NCI-H2081 treated with DMSO at 0.1 percent for 48 hours (cell line): ENCODE measurements around the gene SH3TC1.

Experiments
- DNase-seq: peaks from one replicate; lab custom pipeline; 2025; lab: John Stamatoyannopoulos, UW

Gene SH3TC1

DNA sequence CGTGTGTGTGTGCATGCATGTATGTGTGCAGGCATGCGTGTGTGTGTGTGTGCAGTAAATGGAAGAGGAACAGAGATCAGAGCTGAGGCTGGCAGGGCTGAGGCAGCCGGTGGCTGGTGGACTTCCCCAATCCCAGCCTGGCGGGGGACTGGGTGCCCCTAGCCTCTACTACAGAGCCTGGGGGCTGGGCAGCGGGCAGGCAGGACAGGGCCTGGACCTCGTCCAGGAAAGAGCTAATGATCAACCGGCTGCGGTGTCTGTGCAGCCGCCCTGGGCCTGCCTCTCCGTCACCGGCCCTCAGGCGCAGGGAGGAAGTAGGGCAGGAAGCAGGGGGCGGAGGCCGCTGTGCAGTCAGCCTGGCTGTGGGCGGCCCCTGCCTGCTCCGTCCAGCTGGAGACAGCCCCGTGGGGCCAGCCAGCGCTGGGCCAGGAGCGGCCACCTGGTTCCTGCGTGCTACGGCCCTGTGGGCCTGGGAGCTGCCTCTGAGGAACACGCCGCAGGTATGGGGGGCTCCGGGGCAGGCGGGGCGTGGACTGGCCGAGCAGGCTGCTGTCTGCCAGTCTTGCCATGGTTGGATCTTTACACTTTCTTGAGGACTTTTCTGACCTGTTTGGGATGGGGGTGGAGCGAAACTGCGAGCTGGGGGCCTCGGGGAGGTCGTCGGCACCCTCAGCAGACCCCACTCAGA is at the start of gene SH3TC1:
Gene SH3TC1, plus strand, starts transcription at position 385 of the 688 bp plus-strand sequence. CDS start 5,905 bp downstream, outside the sequence.
- DNase-seq = no peak

DNA sequence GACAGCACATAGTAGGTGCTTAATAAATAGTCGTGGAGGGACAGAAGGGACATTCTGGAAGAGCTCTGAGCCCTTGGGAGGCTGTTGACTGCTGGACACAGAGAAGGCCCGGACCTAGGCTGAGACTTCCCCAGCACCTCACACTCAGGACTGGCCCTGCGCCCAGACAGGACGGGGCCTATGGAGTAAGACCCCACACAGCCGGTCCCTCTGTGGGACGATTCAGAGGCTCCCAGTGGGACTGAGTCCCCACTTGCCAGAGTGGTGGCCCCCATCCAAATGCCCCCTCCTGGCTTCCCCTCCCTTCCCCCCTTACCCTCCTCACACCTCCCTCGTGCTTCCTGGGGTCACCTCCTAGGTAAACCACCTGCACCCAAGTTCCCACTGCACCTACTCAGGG is 49.4 kb upstream of the SH3TC1 start:
- no peak for DNase-seq

DNA sequence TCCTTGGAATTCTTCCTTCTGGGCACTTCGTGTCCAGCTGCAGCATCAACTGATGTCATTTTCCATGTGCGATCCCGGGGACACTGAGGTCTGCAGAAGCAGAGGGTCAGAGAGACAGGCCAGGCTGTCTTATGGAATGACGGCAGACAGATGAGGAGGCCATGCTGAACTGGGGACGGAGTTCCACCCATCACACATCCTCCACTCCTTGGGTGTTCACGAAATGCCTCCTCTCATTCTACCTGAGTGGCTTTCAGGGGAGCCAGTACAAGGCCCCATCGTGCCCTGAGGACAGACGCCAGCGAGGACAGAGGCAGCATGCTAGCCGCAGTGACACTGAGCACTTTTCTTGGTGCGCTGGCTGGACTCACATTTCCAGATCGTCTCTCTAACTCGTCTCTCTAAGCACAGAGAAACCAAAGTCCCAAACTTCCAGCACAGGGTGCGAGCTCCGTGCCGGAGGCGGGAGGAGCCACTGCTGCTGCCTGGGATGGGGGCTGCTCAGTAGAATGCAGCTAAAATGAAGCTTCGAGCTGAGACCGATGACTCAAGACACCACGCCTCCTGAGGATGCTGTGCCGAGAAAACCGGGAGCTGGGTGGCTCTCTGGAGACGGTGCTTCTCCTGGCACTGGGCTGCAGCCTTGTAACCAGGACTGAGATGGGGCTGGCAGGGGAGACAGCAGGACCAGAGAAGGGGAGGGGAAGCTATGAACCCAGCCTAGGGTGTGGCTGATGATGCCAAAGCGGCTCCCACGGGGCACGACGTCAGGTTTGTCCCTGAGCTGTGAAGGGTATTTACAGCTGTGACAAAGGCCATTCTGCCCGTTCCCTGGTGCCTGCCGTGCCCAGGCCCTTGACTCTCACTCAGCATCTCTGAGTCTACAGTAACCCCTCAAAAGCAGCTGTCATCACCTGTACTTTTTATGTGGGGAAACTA is 48.7 kb upstream of the SH3TC1 start:
- DNase-seq = no peak

DNA sequence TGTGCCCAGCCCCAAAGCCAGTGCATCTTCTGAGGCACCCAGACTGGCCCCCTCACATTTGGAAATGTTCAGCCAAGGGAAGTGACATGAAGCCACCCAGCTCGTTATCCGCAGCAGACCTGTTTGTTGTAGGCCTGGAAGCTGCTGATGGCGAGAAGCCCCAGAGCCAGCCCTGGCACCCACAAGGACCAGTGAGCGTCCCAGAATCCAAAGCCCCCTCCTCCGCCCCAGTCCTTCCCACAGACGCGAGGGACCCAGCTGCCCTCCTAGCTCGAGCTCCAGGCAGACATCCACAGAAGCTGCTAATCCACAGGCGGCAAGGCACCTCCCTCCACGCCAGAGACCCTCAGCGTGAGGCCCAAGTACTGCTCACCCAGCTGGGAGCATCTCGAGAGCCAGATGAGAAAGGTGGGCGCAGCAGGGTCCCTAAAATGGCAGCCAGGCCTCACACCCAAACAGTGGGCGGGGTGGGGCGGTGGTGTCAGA is 47.9 kb upstream of the SH3TC1 start:
- no peak for DNase-seq

GRCh38 chr4:8152090-8152864 is 46.8 kb upstream of the SH3TC1 start:
- no peak for DNase-seq

DNA sequence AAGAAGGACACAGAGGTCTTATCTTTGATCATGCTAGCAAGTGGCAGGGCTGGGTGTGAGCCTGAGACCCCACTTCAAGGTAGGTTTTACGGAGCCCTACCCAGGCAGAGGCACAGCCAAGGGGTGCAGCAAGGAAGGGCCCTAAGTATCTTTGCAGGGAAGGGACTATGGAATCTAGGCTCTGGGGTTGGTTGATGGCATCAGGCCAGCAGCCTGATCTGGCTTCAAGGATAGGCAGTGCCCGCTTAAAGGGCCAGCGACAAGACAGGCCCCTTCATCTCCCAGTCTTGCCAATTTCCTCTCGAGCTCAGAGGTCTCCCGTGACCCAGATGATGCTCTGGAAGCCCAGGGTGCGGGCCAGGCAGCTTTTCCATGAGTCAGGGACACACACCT is 46.2 kb upstream of the SH3TC1 start:
- DNase-seq = no peak

GRCh38 chr4:8153441-8153840 is 45.6 kb upstream of the SH3TC1 start:
- no peak for DNase-seq

DNA sequence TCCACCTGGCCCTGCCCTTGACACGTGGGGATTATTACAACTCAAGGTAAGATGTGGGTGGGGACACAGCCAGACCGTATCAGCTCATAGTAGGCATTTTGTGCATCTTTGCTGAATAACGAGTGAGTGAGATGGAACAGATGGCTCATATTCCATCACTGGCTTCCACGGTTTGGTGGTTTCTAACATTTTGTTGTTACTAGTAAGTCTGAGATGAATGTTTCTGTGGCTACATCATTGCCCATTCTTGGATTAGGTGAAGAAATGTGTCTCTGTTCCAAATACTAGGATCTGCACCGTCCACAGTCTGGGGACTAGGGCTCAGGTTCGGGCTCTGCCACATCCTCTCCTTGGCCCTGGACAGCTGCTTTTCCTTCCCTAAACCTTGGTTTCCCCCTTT is 44.0 kb upstream of the SH3TC1 start:
- no peak for DNase-seq

GRCh38 chr4:8155660-8156421 is 43.2 kb upstream of the SH3TC1 start:
- DNase-seq = no peak

DNA sequence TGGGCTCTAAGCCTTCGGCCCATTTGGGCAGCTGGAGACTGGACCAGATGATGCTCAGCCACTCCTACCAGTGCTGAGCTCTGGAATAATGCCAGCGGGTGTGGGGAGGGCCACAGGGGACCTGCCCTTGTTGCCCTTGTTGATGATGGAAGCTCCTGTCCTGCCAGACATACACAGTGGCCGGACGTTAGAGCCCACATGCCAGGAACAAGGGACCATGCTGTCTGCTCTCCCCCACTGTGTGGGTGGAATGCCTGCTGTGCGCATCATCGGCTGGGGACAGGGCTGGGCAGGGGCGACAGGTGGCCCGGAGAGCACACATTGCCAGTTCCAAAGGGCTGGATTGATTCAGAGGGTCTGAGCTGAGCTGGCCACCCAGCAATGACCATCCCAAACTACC is 42.5 kb upstream of the SH3TC1 start:
- DNase-seq = no peak

- DNase-seq = no peak
These were observed 41.6 kb upstream of the SH3TC1 start for GRCh38 chr4:8157496-8157895.

- no peak for DNase-seq
These were observed 41.0 kb upstream of the SH3TC1 start for GRCh38 chr4:8157944-8158709.

DNA sequence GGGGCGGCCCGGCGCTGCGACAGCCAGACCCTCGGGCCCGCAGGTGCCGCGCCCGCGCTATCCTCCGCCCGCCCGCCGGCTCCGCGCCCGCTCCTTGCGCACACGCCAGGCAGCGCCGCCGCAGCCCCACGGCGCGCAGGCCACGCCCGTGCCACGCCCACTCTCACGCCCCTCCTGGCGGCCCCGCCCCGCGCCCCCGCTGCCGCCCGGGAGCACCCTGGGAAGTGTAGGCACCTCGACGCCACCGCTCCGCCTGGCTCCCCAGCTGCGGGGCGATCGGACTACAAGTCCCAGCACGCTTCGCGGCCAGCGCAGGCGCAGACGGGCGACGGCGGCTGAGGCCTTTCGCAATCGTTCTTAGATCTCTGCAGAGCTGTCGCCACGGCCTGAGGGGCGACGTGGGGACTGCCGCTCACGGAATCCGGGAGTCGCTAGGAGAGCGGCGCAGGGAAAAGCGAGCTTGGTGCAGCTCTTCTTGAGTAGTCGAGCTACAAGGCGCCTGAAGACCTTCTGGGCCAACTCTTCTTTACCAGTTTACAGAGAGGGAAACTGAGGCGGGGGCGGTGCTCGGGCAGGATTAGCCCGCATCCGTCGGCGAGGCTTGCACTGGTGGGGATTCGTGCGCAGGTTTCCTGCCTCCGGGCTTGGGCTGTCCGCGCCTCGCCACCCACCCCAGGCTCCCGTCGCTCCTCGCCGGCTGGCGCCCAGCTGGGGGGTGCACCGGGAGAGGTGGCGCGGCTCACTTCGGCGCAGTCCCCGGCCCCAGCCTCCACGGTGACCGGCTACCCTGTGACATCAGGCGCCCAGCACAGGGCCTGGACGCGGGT is 40.2 kb upstream of the SH3TC1 start, which contains the start of gene ABLIM2:
Gene ABLIM2, minus strand, starts transcription at position 104 of the 827 bp plus-strand sequence. CDS start 124 bp downstream, outside the sequence.
- DNase-seq = peak; percentile 93

DNA sequence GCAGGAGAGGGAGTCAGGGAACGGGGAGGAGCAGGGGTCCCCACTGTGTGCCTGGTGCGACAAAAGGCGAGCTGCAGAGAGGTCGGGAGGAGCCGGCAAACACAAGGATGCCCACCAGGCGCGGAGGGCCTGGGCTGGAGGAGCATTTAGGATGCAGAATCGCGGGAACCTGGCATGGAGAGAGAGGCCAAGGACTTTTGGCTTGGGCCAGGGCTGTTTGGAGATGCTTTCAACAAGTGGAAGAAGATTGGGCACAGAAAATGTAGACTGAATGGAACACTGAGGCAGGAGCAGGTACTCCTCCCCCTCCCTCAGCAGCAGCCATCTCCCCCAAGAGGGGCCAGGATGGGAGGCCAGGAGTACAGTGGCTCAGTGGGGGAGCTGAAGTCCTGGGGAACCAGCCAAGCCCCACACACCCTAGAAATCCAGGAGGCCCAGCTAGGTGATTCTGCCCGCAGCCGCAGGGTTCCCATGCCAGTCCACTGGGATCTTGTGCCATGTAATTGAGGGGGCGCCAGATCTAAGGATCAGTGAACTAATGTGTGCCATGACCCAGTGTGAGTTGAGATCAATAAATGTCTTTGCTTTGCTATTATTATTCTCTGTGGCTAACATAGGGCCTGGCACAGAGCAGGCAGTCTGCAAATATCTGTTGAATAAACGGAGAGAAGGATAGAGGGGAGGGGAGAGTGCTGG is 39.4 kb upstream of the SH3TC1 start:
- DNase-seq = peak; percentile 19

DNA sequence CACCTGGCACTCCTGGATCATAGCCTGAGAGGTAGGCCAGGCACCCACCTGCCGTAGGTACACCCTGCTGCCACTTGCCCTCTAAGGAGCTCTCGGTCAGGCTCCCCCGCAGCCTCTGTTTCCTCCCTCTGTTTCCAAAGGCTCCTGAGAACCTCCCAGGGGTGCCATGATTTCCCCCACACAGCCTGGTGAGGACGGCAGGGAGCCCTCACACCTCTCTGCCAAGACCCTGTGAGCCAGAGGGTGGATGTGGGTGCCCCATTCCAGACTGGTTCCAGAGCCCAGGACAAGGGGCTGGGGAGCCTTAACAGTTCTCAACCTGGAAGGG is 38.9 kb upstream of the SH3TC1 start:
- DNase-seq = no peak

- no peak for DNase-seq
These were observed 38.5 kb upstream of the SH3TC1 start for GRCh38 chr4:8160572-8160971.

DNA sequence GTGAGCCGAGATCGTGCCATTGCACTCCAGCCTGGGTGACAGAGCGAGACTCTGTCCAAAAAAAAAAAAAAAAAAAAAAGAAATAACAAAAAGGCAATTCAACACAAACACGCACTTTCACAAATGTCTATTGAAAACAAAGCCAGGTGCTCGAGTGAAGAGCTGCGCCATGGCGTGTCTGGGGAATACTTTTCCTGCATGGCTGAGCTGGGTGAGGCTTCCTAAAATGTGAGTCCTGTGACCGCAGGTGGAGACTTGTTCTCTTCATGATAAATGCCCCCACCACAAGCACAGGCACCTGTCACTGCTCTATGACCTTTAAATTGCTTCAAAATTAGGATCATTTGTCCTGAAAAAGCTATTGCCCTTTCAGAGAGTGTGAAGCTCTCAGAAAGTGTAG is 36.5 kb upstream of the SH3TC1 start:
- no peak for DNase-seq

DNA sequence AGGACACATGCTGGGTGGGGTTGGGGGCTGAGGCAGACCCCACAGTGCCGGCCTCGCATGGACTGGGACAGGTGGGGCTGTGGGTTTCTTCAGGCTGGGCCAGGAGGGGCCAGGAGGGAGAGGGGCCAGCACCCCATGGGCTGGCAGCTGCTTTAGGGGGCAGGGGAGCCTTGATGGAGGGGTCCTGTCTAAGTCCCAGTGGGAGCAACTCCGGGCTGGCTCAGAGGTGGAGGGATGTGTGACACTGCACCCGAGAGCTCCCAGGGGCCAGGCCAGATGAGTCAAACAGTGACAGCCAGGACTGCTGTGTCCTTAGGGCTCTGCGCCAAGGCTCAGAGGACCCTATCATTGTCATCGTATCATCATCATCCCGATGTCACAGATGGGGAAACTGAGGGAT is 36.1 kb upstream of the SH3TC1 start:
- DNase-seq = no peak
